ENCODE measurements around the gene OTOL1. TPM values are rescaled to one million over a fixed set of nuclear protein-coding genes. Genes with fewer than 3 reads are reported as not detected.

The OTOL1 gene
- total RNA-seq, 1 experiment from 2014 or later = not detected

- no peak for DNase-seq (ENCODE audit: low read depth)
Observed at GRCh38 chr3:161540594-161540993, 44.0 kb downstream of the OTOL1 start.

DNA sequence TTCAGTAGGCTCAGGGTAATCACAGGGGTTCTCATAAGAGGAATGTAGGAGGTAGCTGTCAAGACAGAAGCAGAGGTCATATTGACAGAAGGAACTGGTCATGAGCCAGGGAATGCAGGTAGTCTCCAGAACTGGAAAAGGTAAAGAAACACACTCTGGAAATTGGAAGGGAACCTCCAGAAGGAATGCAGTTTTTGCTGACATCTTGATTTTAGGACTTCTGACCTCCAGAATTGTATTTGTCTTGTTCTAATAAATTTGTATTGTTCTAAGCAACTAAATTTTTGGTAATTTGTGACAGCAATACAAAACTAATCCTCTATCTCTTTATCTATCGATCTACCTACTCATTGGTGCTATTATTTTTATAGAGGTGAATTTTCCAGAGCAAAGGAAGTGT, 49.2 kb downstream of the OTOL1 start:
- DNase-seq (ENCODE audit: low read depth) = no peak

DNA sequence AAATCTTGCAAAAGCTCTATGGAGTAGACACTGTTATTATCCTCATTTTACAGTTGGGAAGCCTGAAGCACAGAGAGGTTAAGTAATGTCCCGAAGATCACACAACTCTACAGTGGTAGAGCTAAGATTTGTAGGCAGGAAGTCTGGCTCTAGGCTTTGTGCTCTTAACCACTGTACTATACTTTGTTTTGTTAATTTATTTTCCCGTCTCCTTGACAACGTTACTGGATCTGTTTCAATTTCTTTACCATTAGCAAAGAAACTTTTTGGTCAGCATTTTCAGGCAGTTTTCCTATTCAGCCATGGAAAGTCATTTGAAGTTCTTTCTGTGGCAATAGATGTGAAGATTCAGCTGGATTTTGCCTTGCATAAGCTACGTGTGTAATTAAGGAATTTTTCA, 51.7 kb downstream of the OTOL1 start:
- DNase-seq (ENCODE audit: low read depth) = peak; percentile 55

DNA sequence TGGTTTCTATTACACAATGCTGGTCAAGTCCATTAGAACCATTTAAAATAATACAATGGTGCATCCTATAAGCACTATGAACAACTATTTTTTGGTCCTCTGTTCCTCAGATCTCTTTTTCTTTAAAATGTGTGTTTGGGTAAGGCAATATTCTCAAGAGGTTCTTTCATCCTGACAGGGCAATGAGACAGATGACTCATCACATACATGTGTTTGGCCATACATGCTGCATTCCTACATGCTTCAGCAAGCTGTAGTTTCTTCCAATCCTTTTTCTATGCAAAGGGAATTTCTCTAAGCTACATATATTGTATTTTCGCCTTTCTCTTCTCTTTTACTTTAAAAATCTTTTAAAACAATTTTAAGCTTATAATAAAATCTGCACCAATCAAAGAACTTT, 52.7 kb downstream of the OTOL1 start:
- no peak for DNase-seq (ENCODE audit: low read depth)

DNA sequence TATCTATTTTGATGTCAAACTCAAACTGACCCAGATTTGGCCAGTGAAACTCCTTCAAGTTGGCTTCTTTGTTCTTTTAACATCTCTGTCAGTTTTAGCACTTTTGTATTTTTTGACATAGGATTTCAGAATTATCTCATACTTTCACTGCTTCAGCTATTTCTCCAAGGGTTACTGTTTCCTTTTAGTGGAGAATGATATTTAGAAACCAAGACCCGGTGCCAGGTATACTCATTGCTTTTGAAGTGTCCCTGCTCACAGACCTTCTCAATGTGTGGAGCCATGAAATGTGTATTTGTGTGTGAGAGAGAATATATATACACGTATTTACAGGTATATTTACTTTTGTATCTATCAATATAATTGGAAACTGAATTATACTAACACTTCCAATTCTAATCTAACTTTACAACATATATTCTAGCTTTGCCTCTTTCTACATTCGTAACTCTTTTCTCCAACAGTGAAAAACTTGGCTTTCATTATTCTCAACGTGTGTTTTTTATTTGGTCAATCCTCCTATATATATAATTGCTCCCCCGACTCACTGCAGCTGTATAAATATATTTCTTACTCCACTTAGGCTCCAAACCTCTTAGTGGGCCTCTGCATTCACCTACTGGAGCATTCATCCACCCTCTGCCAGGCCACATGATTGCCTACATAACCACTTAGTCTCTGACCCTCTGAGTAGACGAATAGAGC, 54.0 kb downstream of the OTOL1 start:
- DNase-seq (ENCODE audit: low read depth) = no peak

DNA sequence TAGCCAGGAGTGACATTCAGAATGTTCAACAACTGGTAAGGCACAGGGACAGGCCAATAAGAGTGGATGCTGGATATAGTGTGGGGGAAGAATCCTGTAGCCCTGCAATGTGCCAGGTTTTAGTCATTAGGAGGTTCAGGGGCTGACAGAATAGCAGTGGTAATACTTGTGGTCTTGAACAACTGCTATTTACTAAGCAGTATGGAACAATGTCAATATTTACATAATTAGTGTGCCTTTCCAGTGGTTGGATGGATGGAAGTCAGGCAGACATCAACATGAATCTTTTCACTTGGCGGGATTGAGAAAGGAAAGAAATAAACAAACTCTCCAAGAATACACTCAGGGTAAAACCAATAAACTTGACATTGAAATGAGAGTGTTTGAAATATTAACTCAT, 55.1 kb downstream of the OTOL1 start:
- no peak for DNase-seq (ENCODE audit: low read depth)

GRCh38 chr3:161552984-161553560, 56.5 kb downstream of the OTOL1 start:
- no peak for DNase-seq (ENCODE audit: low read depth)

Other genes starting within 250 kb of the OTOL1 start
- 0.23 TPM in 1 of 2 replicates, not detected in the other for gene SPTSSB, start 125.3 kb upstream of the OTOL1 start, total RNA-seq (2014; rRNA removed; shearing (Covaris generic))

Data from HT1080 (cell line).